Transverse colon (tissue), 4 donors: Measurements from ENCODE around the gene TMEM158.

Experiments used
- EP300 ChIP-seq: sonication (generic); formaldehyde crosslinking; IDR thresholded peaks from one replicate; pipeline ENCODE4 v1.6.1; 2017; ENCODE audit warnings: antibody characterized with exemption, low read depth
- POLR2A ChIP-seq: fragments of 450-650 bp; IDR thresholded peaks from one replicate; pipeline ENCODE4 v1.6.1; 2016; ENCODE audit warnings: antibody characterized with exemption, mild to moderate bottlenecking, moderate library complexity
- POLR2AphosphoS5 ChIP-seq, 3 donors: sonication (generic); formaldehyde crosslinking; IDR thresholded peaks; one replicate each; pipeline ENCODE4 v1.6.1; 2016; ENCODE audit warnings: antibody characterized with exemption in 3 of 3
- TF ChIP-seq, protein P1 (sequence below), 5 experiments: fragments of 200-600 bp in 3 of 5; fragments of 450-650 bp in 2 of 5; sonication (generic) in 3 of 5; IDR thresholded peaks; 1 replicate in 2 of 5; 2 replicates in 3 of 5; pipeline ENCODE4 v1.5.1; 2016 to 2017; ENCODE audit warnings: antibody characterized with exemption in 5 of 5, inconsistent platforms in 3 of 5, mild to moderate bottlenecking in 2 of 5, moderate library complexity in 1 of 5

DNA sequence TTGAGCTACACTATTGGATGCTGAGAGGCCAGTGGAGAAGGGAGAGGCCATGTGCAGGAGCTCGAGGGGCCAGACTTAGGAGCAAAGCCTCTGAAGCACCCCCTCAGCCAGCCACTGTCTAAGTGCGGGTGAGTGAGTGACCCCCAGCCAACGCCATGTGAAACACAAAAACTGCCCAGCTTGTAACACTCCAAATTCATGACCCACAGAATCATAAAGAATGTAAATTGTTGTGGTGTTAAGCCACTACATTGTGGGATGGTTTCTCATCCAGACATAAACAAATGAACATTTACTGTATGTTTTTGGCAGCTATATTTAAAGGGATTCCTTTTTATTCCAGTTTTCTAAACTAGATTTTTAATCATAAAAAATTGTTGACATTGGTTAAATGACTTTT, 27.2 kb upstream of the TMEM158 start:
- TF ChIP-seq POLR2A = no peak
- TF ChIP-seq, protein P1, sequence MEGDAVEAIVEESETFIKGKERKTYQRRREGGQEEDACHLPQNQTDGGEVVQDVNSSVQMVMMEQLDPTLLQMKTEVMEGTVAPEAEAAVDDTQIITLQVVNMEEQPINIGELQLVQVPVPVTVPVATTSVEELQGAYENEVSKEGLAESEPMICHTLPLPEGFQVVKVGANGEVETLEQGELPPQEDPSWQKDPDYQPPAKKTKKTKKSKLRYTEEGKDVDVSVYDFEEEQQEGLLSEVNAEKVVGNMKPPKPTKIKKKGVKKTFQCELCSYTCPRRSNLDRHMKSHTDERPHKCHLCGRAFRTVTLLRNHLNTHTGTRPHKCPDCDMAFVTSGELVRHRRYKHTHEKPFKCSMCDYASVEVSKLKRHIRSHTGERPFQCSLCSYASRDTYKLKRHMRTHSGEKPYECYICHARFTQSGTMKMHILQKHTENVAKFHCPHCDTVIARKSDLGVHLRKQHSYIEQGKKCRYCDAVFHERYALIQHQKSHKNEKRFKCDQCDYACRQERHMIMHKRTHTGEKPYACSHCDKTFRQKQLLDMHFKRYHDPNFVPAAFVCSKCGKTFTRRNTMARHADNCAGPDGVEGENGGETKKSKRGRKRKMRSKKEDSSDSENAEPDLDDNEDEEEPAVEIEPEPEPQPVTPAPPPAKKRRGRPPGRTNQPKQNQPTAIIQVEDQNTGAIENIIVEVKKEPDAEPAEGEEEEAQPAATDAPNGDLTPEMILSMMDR (IDR thresholded peaks at IDR 0.05) = no peak
- no peak for TF ChIP-seq EP300
- no peak for TF ChIP-seq POLR2AphosphoS5 (IDR thresholded peaks at IDR 0.05)
